GM12874 (cell line): ENCODE measurements around the gene SLIT3.

Experiments
- TF ChIP-seq, protein P1 (sequence below): IDR thresholded peaks from 2 replicates; pipeline ENCODE4 v1.5.1; 2011; ENCODE audit warnings: low read depth, mild to moderate bottlenecking, control low read depth, low read length, moderate library complexity; ENCODE audit not compliant: insufficient read depth

The SLIT3 gene

DNA sequence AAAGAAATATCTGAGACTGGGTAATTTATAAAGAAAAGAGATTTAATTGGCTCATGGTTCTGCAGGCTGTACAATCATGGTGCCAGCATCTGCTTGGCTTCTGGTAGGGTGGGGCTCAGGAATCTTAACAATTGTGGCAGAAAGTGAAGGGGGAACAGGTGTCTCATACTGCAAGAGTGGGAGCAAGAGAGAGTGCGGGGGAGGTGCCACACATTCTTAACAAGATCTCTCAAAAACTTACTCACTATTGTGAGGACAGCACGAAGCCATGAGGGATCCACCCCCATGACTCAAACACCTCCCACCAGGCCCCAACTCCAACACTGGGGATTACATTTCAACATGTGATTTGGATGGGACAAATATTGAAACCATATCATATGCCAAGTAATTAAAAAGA, 651.6 kb downstream of the SLIT3 start:
- TF ChIP-seq, protein P1, sequence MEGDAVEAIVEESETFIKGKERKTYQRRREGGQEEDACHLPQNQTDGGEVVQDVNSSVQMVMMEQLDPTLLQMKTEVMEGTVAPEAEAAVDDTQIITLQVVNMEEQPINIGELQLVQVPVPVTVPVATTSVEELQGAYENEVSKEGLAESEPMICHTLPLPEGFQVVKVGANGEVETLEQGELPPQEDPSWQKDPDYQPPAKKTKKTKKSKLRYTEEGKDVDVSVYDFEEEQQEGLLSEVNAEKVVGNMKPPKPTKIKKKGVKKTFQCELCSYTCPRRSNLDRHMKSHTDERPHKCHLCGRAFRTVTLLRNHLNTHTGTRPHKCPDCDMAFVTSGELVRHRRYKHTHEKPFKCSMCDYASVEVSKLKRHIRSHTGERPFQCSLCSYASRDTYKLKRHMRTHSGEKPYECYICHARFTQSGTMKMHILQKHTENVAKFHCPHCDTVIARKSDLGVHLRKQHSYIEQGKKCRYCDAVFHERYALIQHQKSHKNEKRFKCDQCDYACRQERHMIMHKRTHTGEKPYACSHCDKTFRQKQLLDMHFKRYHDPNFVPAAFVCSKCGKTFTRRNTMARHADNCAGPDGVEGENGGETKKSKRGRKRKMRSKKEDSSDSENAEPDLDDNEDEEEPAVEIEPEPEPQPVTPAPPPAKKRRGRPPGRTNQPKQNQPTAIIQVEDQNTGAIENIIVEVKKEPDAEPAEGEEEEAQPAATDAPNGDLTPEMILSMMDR = no peak

DNA sequence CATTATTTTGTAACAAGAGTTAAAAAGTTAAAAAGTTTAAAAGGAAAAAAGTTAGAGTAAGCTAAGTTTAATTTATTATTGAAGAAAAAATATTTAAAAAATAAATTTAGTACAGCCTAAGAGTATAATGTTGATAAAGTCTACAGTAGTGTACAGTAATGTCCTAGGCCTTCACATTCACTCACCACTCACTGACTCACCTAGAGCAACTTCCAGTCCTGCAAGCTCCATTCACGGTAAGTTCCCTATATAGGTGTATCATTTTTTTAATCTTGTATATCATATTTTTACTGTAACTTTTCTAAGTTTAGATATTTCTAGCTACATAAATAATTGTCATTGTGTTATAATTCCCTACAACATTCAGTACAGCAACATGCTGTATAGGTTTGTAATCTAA, 652.4 kb downstream of the SLIT3 start:
- TF ChIP-seq, protein P1 = no peak

DNA sequence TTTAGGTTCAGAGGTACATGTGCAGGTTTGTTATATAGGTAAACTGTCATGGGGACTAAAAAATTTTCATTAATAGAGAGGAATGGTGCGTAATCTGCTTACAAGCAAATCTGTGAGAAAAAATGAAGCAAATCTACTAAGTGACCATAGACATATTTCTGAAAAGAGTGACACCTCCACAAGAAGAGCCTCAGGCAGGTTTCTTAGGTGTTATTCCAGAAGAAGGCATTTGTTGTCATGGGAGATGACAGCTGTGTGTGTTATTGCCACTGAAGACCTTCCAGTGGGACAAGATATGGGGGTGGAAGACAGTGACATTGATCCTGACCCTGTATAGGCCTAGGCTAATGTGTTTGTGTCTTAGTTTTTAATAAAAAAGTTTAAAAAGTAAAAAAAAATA, 652.9 kb downstream of the SLIT3 start:
- TF ChIP-seq, protein P1 = no peak

DNA sequence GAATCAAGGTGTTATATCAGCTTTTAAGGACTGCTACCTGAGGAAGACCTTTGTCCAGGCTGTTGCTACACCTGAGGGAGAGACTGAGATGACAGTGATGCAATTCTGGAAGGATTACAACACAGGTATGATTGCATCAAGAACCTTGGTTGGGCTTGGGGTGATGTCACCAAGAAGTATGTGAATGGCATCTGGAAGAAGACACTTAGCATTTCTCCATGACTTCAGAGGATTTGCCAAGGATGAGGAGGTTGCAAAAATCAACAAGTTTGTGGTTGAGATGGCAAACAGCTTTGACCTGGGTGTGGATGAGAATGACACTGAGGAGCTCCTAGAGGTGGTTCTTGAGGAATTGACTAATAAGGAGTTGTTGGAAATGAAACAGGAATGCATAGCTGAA, 653.9 kb downstream of the SLIT3 start:
- TF ChIP-seq, protein P1 = no peak

DNA sequence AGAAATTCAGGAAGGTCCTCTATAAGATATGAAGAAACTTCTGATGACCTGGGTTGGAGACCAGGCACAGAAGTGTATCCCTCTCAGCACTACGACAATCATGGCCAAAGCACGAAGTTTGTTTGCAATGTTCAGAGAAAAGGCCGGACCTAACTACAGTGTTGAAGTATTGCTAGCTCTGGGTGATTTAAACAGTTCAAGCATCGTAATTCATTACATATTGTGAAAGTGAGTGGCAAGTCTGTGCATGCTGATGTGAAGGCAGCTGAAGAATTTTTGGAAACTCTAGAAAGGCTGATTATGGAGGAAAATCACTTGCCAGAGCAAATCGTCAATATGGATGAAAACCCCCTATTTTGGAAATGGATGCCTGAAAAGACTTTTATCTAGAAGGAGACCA, 654.6 kb downstream of the SLIT3 start:
- TF ChIP-seq, protein P1 = no peak

DNA sequence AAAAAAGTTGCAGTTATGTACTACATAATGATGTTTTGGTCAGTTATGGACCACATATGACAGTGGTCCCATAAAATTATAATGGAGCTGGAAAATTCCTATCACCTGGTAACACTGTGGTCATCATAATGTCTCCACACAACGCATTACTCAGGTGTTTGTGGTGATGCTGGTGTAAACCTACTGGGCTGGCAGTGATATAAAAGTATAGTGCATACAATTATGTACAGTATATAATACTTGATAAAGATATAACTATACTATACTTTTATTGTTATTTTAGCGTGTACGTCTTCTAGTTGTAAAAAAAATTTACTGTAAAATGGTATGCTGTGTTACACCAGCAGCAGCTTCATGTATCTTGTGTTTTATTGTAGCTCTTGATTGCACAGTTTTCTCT, 655.7 kb downstream of the SLIT3 start:
- TF ChIP-seq, protein P1 = no peak

DNA sequence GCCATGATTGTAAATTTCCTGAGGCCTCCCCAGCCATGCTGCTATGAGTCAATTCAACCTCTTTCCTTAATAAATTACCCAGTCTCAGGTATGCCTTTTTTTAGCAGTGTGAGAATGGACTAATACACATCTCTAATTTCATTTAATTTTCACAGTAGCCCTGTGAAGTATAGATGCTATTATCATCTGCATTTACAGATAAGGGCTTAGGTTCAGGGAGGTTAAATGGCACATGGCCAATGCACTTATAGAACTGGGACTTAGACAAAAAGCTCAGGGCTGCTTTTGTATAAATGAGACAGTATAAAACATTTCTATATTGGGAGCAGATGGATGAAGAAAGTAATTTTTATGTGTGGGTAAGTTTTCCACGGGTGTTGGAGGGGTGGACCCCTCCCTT, 658.9 kb downstream of the SLIT3 start:
- TF ChIP-seq, protein P1 = no peak

DNA sequence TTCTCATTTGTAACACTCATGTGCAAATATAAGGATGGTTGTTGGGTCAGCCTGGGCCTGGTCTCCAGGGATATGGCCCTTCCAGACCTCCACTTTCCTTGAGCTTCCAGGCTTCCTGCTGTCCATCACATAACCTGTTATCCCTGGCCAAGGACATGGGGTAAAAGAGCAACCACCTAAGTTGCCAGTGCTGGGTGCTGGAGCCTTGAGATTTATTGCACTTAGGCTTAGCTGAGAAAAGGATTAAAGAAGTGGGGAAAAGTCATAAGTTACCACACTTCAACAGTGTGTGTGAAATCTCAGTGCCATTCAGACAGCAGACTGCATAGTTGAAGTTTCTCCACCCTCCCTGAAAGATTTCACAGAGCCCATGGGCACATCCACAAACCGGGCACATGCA, 663.1 kb downstream of the SLIT3 start:
- TF ChIP-seq, protein P1 = no peak
